ENCODE results near the gene ALK.

DNA sequence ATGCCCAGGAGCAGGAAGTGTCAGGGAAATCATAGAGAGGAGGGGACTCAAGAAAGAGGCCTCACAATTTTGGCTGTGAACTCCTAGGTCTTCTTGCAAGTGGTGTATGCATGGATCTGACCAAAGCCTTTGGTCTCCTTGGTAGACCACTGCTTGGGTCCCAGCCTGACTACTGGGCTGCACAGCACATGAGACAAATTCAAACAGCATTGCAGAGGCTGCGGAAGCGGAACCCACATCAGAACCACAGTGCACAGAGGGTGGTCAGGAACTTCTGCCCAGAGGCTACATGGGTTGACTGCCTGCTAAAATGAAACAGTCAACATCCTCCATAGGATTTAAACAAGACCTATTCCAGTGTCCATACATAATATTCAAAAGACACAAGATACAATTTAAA is 766.8 kb downstream of the ALK start:
- TF ChIP-seq, protein P1, sequence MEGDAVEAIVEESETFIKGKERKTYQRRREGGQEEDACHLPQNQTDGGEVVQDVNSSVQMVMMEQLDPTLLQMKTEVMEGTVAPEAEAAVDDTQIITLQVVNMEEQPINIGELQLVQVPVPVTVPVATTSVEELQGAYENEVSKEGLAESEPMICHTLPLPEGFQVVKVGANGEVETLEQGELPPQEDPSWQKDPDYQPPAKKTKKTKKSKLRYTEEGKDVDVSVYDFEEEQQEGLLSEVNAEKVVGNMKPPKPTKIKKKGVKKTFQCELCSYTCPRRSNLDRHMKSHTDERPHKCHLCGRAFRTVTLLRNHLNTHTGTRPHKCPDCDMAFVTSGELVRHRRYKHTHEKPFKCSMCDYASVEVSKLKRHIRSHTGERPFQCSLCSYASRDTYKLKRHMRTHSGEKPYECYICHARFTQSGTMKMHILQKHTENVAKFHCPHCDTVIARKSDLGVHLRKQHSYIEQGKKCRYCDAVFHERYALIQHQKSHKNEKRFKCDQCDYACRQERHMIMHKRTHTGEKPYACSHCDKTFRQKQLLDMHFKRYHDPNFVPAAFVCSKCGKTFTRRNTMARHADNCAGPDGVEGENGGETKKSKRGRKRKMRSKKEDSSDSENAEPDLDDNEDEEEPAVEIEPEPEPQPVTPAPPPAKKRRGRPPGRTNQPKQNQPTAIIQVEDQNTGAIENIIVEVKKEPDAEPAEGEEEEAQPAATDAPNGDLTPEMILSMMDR (IDR thresholded peaks at IDR 0.05), result no peak
- TF ChIP-seq POLR2A (IDR thresholded peaks at IDR 0.05), result no peak
